ENCODE results near the gene CEND1. TPM values are rescaled to one million over a fixed set of nuclear protein-coding genes. Genes with fewer than 3 reads are reported as not detected.

Gene CEND1
- total and polyA plus RNA-seq, 2 of the 13 experiments (the other 11 are each of a cell fraction or from before 2014, with no cell fraction given), result not detected

DNA sequence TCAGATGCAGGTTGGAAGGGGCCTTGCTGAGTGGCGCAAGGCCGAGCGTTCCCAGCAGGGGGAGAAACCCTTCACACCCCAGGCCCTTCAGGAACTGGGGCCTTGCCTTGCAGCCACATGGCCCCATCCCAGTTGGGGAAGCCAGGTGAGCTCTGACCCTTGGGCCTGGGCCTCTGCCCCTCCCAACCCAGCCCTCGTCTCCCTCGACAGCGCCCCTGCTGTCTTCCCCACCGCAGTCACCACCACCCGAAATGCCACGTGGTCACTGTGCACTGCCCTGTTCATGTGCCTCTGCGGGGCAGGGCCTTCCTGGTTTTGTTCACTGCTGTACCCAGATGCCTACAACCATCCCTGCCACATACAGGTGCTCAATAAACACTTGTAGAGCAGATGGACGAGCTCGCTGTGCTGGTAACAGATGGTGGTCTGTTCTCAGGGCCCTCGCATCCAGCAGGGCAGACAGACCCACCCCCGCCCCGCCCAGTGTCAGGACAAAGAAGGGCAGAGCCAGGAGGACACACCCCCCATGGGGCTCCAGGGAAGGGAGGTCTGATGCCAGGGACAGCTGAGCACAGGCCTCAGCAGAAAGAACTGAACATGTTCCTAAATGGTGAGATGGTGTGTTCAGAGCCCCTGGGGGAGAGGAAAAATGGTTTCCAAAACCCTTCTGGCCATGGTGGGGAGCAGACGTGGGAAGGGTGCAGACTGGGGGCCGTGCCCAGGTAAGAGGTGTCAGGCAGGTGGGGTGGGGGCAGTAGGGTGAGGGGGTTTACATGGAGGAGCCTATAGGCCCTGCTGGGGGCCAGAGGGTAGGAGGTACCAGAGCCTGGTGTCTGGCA lies 48.8 kb upstream of the CEND1 start (continued):
- TF ChIP-seq, protein P1, sequence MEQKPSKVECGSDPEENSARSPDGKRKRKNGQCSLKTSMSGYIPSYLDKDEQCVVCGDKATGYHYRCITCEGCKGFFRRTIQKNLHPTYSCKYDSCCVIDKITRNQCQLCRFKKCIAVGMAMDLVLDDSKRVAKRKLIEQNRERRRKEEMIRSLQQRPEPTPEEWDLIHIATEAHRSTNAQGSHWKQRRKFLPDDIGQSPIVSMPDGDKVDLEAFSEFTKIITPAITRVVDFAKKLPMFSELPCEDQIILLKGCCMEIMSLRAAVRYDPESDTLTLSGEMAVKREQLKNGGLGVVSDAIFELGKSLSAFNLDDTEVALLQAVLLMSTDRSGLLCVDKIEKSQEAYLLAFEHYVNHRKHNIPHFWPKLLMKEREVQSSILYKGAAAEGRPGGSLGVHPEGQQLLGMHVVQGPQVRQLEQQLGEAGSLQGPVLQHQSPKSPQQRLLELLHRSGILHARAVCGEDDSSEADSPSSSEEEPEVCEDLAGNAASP (CRISPR knock-in tag; IDR thresholded peaks at IDR 0.05; ENCODE audit: borderline replicate concordance), result no peak
- TF ChIP-seq ZNF335 (CRISPR knock-in tag; IDR thresholded peaks at IDR 0.05) (0 out of 2 replicates have a peak, but pooled peaks have one; percentile 42), KAT8 (CRISPR knock-in tag; IDR thresholded peaks at IDR 0.05) (peak; percentile 45; the same call in 1 of the 2 replicates), CREB1 (IDR thresholded peaks at IDR 0.05) (0 out of 2 replicates have a peak, but pooled peaks have one; percentile 19), CREB1 (CRISPR knock-in tag; IDR thresholded peaks at IDR 0.05) (no peak), MXI1 (IDR thresholded peaks at IDR 0.05; ENCODE audit: borderline replicate concordance, low read depth, low read length) (peak; percentile 78; the same call in 1 of the 3 replicates), ZNF850 (CRISPR knock-in tag; conservative IDR thresholded peaks at IDR 0.05) (no peak), GPN1 (CRISPR knock-in tag; IDR thresholded peaks at IDR 0.05; ENCODE audit: borderline replicate concordance) (no peak), ZNF780A (CRISPR knock-in tag; IDR thresholded peaks at IDR 0.05) (no peak), AKAP8 (CRISPR knock-in tag; IDR thresholded peaks at IDR 0.05) (peak; percentile 86), ZSCAN25 (CRISPR knock-in tag; IDR thresholded peaks at IDR 0.05) (no peak), ZNF264 (CRISPR knock-in tag; IDR thresholded peaks at IDR 0.05) (no peak), ZNF468 (CRISPR knock-in tag; IDR thresholded peaks at IDR 0.05) (no peak), TEAD3 (CRISPR knock-in tag; optimal IDR thresholded peaks at IDR 0.05; ENCODE audit: borderline replicate concordance) (peak; percentile 68), RFX5 (IDR thresholded peaks at IDR 0.05; ENCODE audit: low read depth, low read length) (no peak), ZNF720 (CRISPR knock-in tag; IDR thresholded peaks at IDR 0.05) (no peak), PAF1 (CRISPR knock-in tag; IDR thresholded peaks at IDR 0.05) (no peak), ZNF605 (CRISPR knock-in tag; IDR thresholded peaks at IDR 0.05) (peak; percentile 39; the same call in 1 of the 2 replicates), ZNF138 (CRISPR knock-in tag; IDR thresholded peaks at IDR 0.05; ENCODE audit: low read depth) (no peak), ZNF75D (CRISPR knock-in tag; IDR thresholded peaks at IDR 0.05; ENCODE audit: borderline replicate concordance) (no peak), KLF13 (CRISPR knock-in tag; IDR thresholded peaks at IDR 0.05) (no peak), ZFP37 (CRISPR knock-in tag; IDR thresholded peaks at IDR 0.05; ENCODE audit: borderline replicate concordance) (no peak)
- TF ChIP-seq, protein P2, sequence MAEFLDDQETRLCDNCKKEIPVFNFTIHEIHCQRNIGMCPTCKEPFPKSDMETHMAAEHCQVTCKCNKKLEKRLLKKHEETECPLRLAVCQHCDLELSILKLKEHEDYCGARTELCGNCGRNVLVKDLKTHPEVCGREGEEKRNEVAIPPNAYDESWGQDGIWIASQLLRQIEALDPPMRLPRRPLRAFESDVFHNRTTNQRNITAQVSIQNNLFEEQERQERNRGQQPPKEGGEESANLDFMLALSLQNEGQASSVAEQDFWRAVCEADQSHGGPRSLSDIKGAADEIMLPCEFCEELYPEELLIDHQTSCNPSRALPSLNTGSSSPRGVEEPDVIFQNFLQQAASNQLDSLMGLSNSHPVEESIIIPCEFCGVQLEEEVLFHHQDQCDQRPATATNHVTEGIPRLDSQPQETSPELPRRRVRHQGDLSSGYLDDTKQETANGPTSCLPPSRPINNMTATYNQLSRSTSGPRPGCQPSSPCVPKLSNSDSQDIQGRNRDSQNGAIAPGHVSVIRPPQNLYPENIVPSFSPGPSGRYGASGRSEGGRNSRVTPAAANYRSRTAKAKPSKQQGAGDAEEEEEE (CRISPR knock-in tag; IDR thresholded peaks at IDR 0.05; ENCODE audit: borderline replicate concordance), result no peak
- TF ChIP-seq, protein P3, sequence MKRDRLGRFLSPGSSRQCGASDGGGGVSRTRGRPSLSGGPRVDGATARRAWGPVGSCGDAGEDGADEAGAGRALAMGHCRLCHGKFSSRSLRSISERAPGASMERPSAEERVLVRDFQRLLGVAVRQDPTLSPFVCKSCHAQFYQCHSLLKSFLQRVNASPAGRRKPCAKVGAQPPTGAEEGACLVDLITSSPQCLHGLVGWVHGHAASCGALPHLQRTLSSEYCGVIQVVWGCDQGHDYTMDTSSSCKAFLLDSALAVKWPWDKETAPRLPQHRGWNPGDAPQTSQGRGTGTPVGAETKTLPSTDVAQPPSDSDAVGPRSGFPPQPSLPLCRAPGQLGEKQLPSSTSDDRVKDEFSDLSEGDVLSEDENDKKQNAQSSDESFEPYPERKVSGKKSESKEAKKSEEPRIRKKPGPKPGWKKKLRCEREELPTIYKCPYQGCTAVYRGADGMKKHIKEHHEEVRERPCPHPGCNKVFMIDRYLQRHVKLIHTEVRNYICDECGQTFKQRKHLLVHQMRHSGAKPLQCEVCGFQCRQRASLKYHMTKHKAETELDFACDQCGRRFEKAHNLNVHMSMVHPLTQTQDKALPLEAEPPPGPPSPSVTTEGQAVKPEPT (CRISPR knock-in tag; IDR thresholded peaks at IDR 0.05; ENCODE audit: low read depth), result peak; percentile 68; the same call in 1 of the 2 replicates
- TF ChIP-seq, protein P4, sequence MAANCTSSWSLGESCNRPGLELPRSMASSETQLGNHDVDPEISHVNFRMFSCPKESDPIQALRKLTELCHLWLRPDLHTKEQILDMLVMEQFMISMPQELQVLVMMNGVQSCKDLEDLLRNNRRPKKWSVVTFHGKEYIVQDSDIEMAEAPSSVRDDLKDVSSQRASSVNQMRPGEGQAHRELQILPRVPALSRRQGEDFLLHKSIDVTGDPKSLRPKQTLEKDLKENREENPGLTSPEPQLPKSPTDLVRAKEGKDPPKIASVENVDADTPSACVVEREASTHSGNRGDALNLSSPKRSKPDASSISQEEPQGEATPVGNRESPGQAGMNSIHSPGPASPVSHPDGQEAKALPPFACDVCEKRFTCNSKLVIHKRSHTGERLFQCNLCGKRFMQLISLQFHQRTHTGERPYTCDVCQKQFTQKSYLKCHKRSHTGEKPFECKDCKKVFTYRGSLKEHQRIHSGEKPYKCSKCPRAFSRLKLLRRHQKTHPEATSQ (CRISPR knock-in tag; IDR thresholded peaks at IDR 0.05; ENCODE audit: borderline replicate concordance), result no peak

Data from HepG2 (cell line).